GM21526 (cell line): ENCODE data around the gene MTFR1L.

Source experiments
- ATAC-seq: cut with Tn5 transposase; IDR thresholded peaks from one replicate; pipeline ENCODE4 v1.9.1; 2021; ENCODE audit warnings: moderate library complexity; ENCODE audit not compliant: unreplicated experiment, low FRiP score

The MTFR1L gene

GRCh38 chr1:25875856-25876692 lies 56.3 kb downstream of the MTFR1L start:
- ATAC-seq, result no peak

DNA sequence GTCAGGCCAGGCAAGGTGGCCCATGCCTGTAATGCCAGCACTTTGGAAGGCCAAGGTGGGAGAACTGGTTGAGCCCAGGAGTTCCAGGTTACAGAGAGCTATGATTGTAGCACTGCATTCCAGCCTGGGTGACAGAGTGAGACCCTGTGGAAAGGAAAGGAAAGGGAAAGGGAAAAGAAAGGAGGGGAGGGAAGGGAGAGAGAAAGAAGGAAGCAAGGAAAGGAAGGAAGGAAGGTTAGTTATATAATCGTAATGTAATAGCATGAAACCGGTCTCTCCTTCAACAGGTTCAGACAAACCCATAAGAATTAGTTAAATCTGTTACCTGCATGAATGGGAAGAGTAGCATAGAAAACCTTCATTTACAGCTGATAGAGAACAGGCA lies 56.9 kb downstream of the MTFR1L start:
- ATAC-seq, result no peak

DNA sequence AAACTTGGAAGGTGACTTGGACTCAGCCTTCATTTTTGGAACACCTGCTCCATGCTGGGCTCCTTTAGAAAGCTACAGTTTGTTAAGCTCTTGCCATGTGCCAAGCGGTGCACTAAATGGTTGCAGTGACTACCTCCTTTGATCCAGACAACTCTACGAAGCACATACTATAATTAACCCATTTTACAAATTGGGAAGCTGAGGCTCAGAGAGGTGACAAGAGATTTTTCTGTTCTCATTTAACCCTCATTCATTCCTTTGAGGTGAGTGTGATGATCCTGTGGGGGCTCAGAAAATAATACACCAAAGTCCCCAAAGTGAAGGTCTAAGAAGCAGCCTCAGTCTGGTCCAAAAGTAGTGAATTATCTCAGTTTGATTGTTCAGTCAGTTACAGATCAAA lies 57.4 kb downstream of the MTFR1L start:
- ATAC-seq, result no peak

DNA sequence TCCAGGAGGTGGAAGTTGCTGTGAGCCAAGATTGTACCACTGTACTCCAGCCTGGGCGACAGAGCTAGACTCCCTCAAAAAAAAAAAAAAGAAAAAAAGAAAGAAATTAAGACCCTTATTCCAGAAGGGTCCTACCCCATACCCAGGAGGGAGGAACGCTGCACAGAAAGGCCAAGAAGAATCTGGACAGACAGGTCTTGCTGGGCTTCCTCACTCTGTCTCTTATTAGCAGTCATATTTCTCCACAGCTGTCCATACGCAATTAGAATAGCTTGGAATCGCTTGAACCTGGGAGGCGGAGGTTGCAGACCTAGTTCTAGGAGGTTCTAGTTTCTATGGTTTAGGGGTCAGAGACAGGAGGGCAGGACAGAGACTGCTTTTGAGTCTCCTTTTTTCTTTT lies 58.9 kb downstream of the MTFR1L start:
- ATAC-seq, result no peak

GRCh38 chr1:25879675-25880074 lies 59.9 kb downstream of the MTFR1L start:
- no peak for ATAC-seq

DNA sequence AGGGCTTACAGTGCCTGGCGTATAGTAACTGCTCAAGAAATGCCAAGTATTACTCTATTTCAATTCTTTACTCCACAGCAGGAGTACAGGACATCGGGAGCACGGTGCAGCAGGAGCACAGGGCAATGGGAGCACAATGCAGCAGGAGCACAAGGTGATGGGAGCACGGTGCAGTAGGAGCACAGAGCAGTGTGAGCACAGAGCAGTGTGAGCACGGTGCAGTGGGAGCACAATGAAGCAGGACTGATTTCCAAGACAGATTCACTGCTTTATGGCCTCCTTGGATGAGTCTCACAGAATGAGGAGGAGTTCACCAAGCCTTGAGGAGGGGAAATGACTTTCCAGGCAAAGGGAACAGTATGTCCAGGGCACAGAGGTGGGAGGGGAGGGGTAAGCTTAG lies 60.8 kb downstream of the MTFR1L start:
- ATAC-seq, result no peak

GRCh38 chr1:25881266-25881665 lies 61.5 kb downstream of the MTFR1L start:
- ATAC-seq, result no peak
